Neural cell (in vitro differentiated cells): Measurements from ENCODE around the gene FUT7. TPM values are rescaled to one million over a fixed set of nuclear protein-coding genes. Genes with fewer than 3 reads are reported as not detected.

Experiments
- H2AFZ ChIP-seq: fragments of 200-600, 300-800 bp; sonication (generic), shearing (Covaris generic); 2 replicates; pipeline ENCODE4 v1.6.0; 2014; ENCODE audit warnings: low read depth, mild to moderate bottlenecking, antibody characterized with exemption, low read length, moderate library complexity
- H3F3A ChIP-seq: fragments of 200-600 bp; shearing (Covaris generic); 2 replicates; pipeline ENCODE4 v1.6.1; 2016; ENCODE audit warnings: mild to moderate bottlenecking, moderate library complexity, mixed read lengths, antibody characterized with exemption, low read length; ENCODE audit not compliant: insufficient read depth, poor library complexity, severe bottlenecking
- H3K27ac ChIP-seq: fragments of 200-600, 300-800 bp; sonication (generic), shearing (Covaris generic); 2 replicates; pipeline ENCODE4 v1.5.1; 2014; ENCODE audit warnings: mild to moderate bottlenecking, low read length, moderate library complexity
- H3K27me3 ChIP-seq: fragments of 300-800, 200-600 bp; sonication (generic), shearing (Covaris generic); 2 replicates; pipeline ENCODE4 v1.6.0; 2014; ENCODE audit warnings: mild to moderate bottlenecking, low read depth, low read length, moderate library complexity; ENCODE audit not compliant: insufficient read depth
- H3K36me3 ChIP-seq: fragments of 300-800, 200-600 bp; sonication (generic), shearing (Covaris generic); 2 replicates; pipeline ENCODE4 v1.5.1; 2014; ENCODE audit warnings: mild to moderate bottlenecking, antibody characterized with exemption, low read length, moderate library complexity; ENCODE audit not compliant: insufficient read depth
- H3K4me2 ChIP-seq: fragments of 300-800, 200-600 bp; sonication (generic), shearing (Covaris generic); 2 replicates; pipeline ENCODE4 v1.6.0; 2014; ENCODE audit warnings: mild to moderate bottlenecking, low read length
- H3K4me3 ChIP-seq: fragments of 300-800, 200-600 bp; sonication (generic), shearing (Covaris generic); 2 replicates; pipeline ENCODE4 v1.5.1; 2014; ENCODE audit warnings: mild to moderate bottlenecking, low read length, moderate library complexity
- H3K79me2 ChIP-seq: fragments of 200-600 bp; shearing (Covaris generic); replicated peaks from 2 replicates; pipeline ENCODE4 v1.6.0; 2014; ENCODE audit warnings: mild to moderate bottlenecking, low read length, moderate library complexity; ENCODE audit not compliant: insufficient read depth
- H3K9ac ChIP-seq: fragments of 300-800, 200-600 bp; sonication (generic), shearing (Covaris generic); 2 replicates; pipeline ENCODE4 v1.6.1; 2016; ENCODE audit warnings: mild to moderate bottlenecking, low read length, mixed read lengths
- H3K9me2 ChIP-seq: fragments of 200-600 bp; shearing (Covaris generic); 2 replicates; pipeline ENCODE4 v1.6.1; 2016; ENCODE audit warnings: mild to moderate bottlenecking, low read length, mixed read lengths; ENCODE audit not compliant: insufficient read depth
- H3K9me3 ChIP-seq: fragments of 200-600, 300-800 bp; sonication (generic), shearing (Covaris generic); 2 replicates; pipeline ENCODE4 v1.6.1; 2016; ENCODE audit warnings: mild to moderate bottlenecking, mixed run types, low read length, moderate library complexity, mixed read lengths
- H4K20me1 ChIP-seq: fragments of 200-600 bp; shearing (Covaris generic); 2 replicates; pipeline ENCODE4 v1.6.1; 2016; ENCODE audit warnings: mild to moderate bottlenecking, mixed run types; ENCODE audit not compliant: insufficient read depth
- EP300 ChIP-seq: fragments of 450-650 bp; conservative IDR thresholded peaks from 2 replicates; pipeline ENCODE4 v1.6.1; 2014; ENCODE audit warnings: antibody characterized with exemption, mild to moderate bottlenecking, moderate library complexity; ENCODE audit not compliant: poor library complexity, severe bottlenecking
- EZH2 ChIP-seq: fragments of 200-600, 300-800 bp; shearing (Covaris generic), sonication (generic); IDR thresholded peaks from 2 replicates; pipeline ENCODE4 v1.6.1; 2014; ENCODE audit warnings: antibody characterized with exemption, low read length, borderline replicate concordance, mild to moderate bottlenecking; ENCODE audit not compliant: insufficient read depth, poor library complexity, severe bottlenecking
- MXI1 ChIP-seq: fragments of 450-650 bp; conservative IDR thresholded peaks from 2 replicates; pipeline ENCODE4 v1.6.1; 2014; ENCODE audit warnings: antibody characterized with exemption, mild to moderate bottlenecking; ENCODE audit not compliant: poor library complexity, severe bottlenecking
- POLR2AphosphoS5 ChIP-seq: IDR thresholded peaks from 2 replicates; pipeline ENCODE4 v1.6.1; 2012
- RAD21 ChIP-seq: fragments of 450-650 bp; conservative IDR thresholded peaks from 2 replicates; pipeline ENCODE4 v1.6.1; 2014; ENCODE audit warnings: antibody characterized with exemption, mild to moderate bottlenecking, moderate library complexity
- REST ChIP-seq: IDR thresholded peaks from 2 replicates; pipeline ENCODE4 v1.6.1; 2012; ENCODE audit warnings: borderline replicate concordance
- SMC3 ChIP-seq: fragments of 450-650 bp; conservative IDR thresholded peaks from 2 replicates; pipeline ENCODE4 v1.6.1; 2014; ENCODE audit warnings: antibody characterized with exemption, mild to moderate bottlenecking, moderate library complexity; ENCODE audit not compliant: poor library complexity
- TAF1 ChIP-seq: IDR thresholded peaks from 2 replicates; pipeline ENCODE4 v1.6.1; 2012; ENCODE audit warnings: low read depth
- polyA plus RNA-seq: library from polyadenylated mRNA; depleted of rRNA; stranded (reverse); fragments of >200 nt; gene quantifications from 2 replicates; pipeline ENCODE4 v1.2.3, GENCODE V29; 2014
- TF ChIP-seq, protein P1 (sequence below): fragments of 450-650 bp; IDR thresholded peaks from 2 replicates; pipeline ENCODE4 v1.5.1; 2014; ENCODE audit warnings: antibody characterized with exemption, mild to moderate bottlenecking, moderate library complexity; ENCODE audit not compliant: poor library complexity, severe bottlenecking

Gene FUT7
- polyA plus RNA-seq, 1 donor from 2014 or later = 0.69 TPM

GRCh38 chr9:136982232-136983051 lies 49.4 kb downstream of the FUT7 start, which contains the start of gene LCNL1:
Gene LCNL1 (plus strand): TSS chr9:136982993. CDS start chr9:136983587, 594 bp downstream.
- H3K9ac ChIP-seq = no peak within 1 kb of the TSS
- H3K4me2 ChIP-seq = no peak within 1 kb of the TSS
- H3K79me2 ChIP-seq = no peaks in the 10 kb centered on the region
- no peaks in the 10 kb centered on the region for H3K9me2 ChIP-seq
- TF ChIP-seq SMC3 (no peak), POLR2AphosphoS5 (no peak), REST (no peak), MXI1 (no peak), EP300 (no peak), RAD21 (no peak), EZH2 (no peak), TAF1 (no peak)
- TF ChIP-seq, protein P1, sequence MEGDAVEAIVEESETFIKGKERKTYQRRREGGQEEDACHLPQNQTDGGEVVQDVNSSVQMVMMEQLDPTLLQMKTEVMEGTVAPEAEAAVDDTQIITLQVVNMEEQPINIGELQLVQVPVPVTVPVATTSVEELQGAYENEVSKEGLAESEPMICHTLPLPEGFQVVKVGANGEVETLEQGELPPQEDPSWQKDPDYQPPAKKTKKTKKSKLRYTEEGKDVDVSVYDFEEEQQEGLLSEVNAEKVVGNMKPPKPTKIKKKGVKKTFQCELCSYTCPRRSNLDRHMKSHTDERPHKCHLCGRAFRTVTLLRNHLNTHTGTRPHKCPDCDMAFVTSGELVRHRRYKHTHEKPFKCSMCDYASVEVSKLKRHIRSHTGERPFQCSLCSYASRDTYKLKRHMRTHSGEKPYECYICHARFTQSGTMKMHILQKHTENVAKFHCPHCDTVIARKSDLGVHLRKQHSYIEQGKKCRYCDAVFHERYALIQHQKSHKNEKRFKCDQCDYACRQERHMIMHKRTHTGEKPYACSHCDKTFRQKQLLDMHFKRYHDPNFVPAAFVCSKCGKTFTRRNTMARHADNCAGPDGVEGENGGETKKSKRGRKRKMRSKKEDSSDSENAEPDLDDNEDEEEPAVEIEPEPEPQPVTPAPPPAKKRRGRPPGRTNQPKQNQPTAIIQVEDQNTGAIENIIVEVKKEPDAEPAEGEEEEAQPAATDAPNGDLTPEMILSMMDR = no peak
- no peaks in the 10 kb centered on the region for H3K9me3 ChIP-seq
- H3K27ac ChIP-seq = no peak within 1 kb of the TSS
- H2AFZ ChIP-seq = no peak within 1 kb of the TSS
- no peaks in the 10 kb centered on the region for H4K20me1 ChIP-seq
- H3F3A ChIP-seq = no peaks in the 10 kb centered on the region
- peaks cover 40% of the 10 kb centered on the region for H3K27me3 ChIP-seq
- H3K4me3 ChIP-seq = no peak within 1 kb of the TSS
- H3K36me3 ChIP-seq = no peaks in the 10 kb centered on the region

DNA sequence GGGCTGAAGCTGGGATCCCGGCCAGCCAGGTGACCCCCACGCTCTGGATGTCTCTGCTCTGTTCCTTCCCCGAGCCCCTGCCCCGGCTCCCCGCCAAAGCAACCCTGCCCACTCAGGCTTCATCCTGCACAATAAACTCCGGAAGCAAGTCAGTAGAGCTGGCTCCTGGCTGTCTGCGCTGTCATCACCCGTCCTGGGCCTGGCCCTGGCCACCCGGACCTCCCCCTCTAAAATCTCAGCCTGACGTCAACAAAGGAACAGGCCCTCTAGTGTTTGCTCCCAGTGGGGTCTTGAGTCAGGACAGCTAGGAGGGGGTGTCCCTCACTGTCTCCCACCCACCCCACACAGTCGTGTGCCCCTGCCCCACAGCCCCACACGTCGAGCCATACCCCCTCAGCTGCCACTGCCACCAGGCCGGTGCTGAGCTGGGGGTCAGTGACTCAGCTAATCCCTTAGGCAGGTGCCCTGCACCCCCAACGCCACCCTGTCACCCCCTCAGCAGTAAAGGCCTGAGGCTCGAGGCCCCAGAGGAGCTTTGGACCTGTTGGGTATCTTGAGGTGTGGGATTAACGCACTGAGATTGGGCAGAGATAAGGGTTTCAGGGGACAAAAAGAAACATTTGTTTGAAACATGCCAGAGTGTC lies 50.2 kb downstream of the FUT7 start:
- Histone ChIP-seq H3F3A (no peaks in the 10 kb centered on the region), H3K9me3 (no peaks in the 10 kb centered on the region), H3K4me3 (no peak overlapping the region), H3K4me2 (no peak overlapping the region), H3K9me2 (no peaks in the 10 kb centered on the region), H4K20me1 (no peaks in the 10 kb centered on the region), H3K27ac (no peak overlapping the region), H3K27me3 (peaks cover 43% of the 10 kb centered on the region), H2AFZ (no peak overlapping the region), H3K79me2 (no peaks in the 10 kb centered on the region), H3K36me3 (no peaks in the 10 kb centered on the region), H3K9ac (no peak overlapping the region)
- no peak for TF ChIP-seq REST
- TF ChIP-seq POLR2AphosphoS5 = no peak
- TF ChIP-seq RAD21 = no peak
- no peak for TF ChIP-seq TAF1
- TF ChIP-seq, protein P1 = no peak
- no peak for TF ChIP-seq EZH2
- TF ChIP-seq SMC3 = no peak
- no peak for TF ChIP-seq MXI1
- TF ChIP-seq EP300 = no peak
